KOPT-K1 (cell line): ENCODE results near the gene ABCA3.
"Not testable (repeated sequence)": the region's sequence is repeated elsewhere in the genome, so short reads cannot be mapped to it uniquely, and the experiment has no call there.

Experiments
- H3K27ac ChIP-seq: fragments of 200-600 bp; sonication (generic); 2 replicates; pipeline ENCODE4 v1.5.1; 2016; ENCODE audit warnings: antibody characterized with exemption, mild to moderate bottlenecking, low read depth, low read length; ENCODE audit not compliant: poor library complexity, severe bottlenecking
- H3K36me3 ChIP-seq: fragments of 200-600 bp; sonication (generic); 2 replicates; pipeline ENCODE4 v1.5.1; 2017; ENCODE audit warnings: antibody characterized with exemption, mild to moderate bottlenecking, low read length, moderate library complexity; ENCODE audit not compliant: insufficient read depth
- H3K9me3 ChIP-seq: fragments of 200-600 bp; sonication (generic); 2 replicates; pipeline ENCODE4 v1.5.1; 2017; ENCODE audit warnings: antibody characterized with exemption, low read length, mild to moderate bottlenecking; ENCODE audit not compliant: insufficient read depth, poor library complexity, severe bottlenecking

The ABCA3 gene

DNA sequence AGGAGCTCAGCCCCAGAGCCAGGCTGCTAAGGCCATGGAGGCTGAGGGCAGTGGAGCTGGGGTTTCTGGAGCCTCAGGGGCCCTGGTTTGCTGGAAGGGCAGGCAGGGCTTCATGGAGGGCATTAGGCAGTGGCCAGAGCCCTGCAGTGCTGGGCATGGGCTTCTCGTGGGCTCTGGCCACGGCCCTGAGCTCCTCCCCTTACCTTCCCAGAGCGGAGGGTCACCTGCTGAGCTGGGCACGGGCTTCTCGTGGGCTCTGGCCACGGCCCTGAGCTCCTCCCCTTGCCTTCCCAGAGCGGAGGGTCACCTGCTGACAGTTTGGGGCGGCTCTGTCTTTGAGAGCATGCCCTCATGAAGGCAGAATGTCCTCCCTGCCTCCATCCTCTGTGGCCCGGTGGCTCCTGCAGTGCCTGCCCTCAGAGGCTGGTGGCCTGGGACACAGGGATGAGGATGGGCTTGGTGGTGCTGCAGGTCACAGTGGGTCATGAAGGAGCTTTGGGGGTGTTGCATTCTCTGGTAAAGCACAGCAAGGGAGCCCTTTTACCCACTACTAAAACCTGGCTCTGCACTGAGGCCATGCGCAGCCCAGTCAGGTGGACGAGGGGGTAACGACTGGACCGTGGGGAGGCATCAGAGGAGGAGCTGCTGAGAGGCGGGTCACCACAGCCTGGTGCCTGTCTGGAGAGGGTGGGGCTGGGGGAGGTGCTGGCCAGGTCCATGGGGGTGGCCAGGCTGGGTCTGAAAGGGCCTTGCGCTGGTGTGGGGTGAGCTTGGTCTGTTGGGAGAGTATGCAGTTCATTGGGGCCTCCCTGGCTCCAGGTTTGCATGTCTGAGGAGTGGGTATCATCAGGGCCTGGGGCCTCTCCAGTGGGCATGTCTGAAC, 69.7 kb downstream of the ABCA3 start:
- Histone ChIP-seq H3K9me3 (no peaks in the 10 kb centered on the region), H3K36me3 (peaks cover 3% of the 10 kb centered on the region), H3K27ac (no peak overlapping the region)

GRCh38 chr16:2270070-2270462, 70.5 kb downstream of the ABCA3 start:
- Histone ChIP-seq H3K27ac (no peak overlapping the region), H3K9me3 (no peaks in the 10 kb centered on the region), H3K36me3 (peaks cover 11% of the 10 kb centered on the region)

DNA sequence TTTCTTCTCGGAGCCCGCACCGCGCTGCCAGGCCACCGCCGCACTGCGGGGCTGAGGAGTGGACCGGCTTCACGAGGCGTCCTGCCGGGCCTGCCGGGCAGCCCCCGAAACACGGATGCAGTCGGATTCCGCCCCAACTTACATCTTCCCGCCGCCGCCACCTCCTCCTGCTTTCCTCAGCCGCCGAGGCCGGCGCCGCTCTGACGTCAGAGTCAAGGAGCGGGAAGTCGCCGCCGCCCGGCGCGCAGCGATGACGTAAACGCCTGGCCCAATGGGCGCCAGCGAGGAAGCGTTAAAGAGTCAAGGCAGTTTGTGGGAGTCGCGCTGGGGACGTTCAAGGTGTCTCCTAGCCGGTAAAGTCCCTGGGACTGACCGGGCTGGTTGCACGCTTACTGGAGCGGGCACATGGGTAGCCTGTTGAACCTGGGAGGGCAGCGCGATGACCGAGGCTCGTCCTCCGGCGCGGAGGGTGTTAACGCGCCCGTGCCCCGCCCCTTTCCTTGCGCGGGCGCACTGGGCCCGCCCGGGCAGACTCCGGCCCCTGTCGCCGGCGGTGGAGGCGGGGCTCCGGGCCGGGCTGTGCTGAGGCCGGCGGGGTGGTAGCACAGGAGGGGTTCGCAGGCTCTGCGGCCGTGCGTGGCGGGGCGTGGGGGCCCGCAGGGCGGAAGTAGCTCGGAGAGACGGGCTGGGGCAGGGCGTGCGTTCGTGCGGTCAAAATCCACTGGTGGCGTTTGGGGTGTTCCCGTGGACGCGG, 72.4 kb downstream of the ABCA3 start, which contains the start of gene RNPS1:
RNPS1 (minus strand) TSS at position 214 of the 754 bp plus-strand sequence. CDS start 3,483 bp downstream, outside the sequence.
- peaks cover 30% of the 10 kb centered on the region for H3K36me3 ChIP-seq
- peak within 1 kb of the TSS; percentile 89 for H3K27ac ChIP-seq
- H3K9me3 ChIP-seq, result no peaks in the 10 kb centered on the region

GRCh38 chr16:2267505-2267912, 73.0 kb downstream of the ABCA3 start:
- H3K9me3 ChIP-seq, result not testable (repeated sequence)
- H3K27ac ChIP-seq, result peak overlapping the region; percentile 89
- peaks cover 36% of the 10 kb centered on the region for H3K36me3 ChIP-seq

DNA sequence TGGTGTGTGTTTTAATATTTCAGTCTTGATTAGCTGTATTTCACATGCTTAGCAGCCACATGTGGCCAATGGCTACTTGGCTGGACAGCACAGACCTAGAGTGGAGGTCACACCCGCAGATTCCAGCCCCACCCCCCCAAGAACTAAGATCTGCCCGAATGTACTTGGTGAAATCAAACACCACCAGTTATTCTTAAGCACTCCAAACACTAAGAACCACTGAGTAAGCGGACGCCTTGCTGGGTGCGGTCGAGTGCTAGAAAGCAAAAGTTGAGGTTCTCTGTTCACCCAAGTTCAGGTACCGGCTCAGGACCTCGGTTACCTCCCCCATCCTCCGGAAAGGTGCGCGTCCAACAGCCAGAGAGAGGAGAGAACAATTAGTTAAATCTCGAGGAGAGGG, 73.6 kb downstream of the ABCA3 start:
- Histone ChIP-seq H3K36me3 (peaks cover 43% of the 10 kb centered on the region), H3K27ac (peak overlapping the region; percentile 89)
- H3K9me3 ChIP-seq, result not testable (repeated sequence)

DNA sequence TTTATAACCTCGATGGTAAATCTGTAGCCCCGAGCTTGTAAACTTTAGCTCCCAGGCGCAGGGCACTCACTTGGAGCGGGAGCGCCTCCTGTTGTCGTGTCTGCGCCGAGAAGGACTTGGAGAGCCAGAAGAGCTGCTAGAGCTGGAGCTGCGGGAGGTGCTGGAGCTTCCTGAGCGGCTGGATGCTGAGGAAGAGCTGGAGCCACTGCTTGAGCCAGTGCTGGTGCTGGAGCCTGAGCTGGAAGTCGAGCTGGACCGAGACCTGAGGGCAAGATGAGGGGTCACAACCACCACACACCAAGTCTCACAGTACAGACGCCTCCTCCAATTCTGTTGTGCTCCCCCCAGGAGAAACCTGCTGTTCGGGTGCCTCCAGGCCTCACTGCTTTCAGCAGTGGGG, 77.5 kb downstream of the ABCA3 start:
- not testable (repeated sequence) for H3K27ac ChIP-seq, H3K9me3 ChIP-seq
- peaks cover 81% of the 10 kb centered on the region for H3K36me3 ChIP-seq

DNA sequence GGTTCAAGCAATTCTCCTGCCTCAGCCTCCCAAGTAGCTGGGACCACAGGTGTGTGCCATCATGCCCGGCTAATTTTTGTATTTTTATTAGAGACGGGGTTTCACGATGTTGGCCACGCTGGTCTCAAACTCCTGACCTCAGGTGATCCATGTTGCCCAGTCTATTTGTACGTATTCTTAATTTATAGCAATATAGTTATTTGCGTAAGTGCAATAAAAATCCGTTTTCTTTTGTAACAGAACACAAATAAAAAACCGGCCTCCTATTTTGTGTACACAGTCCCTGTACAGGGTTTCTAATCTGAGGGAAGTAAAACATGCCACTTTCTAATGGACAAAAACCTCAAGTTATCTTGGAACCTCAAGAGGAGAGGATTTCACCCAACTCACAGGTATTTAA, 80.3 kb downstream of the ABCA3 start:
- peaks cover 100% of the 10 kb centered on the region for H3K36me3 ChIP-seq
- H3K9me3 ChIP-seq, result no peaks in the 10 kb centered on the region
- no peak overlapping the region for H3K27ac ChIP-seq

- not testable (repeated sequence) for H3K27ac ChIP-seq, H3K9me3 ChIP-seq
- peaks cover 100% of the 10 kb centered on the region for H3K36me3 ChIP-seq
Observed at GRCh38 chr16:2258530-2258929, 82.0 kb downstream of the ABCA3 start.

- Histone ChIP-seq H3K27ac (no peak overlapping the region), H3K36me3 (peaks cover 100% of the 10 kb centered on the region), H3K9me3 (no peaks in the 10 kb centered on the region)
Observed at GRCh38 chr16:2257726-2258125, 82.8 kb downstream of the ABCA3 start.

- peaks cover 100% of the 10 kb centered on the region for H3K36me3 ChIP-seq
- H3K9me3 ChIP-seq, result no peaks in the 10 kb centered on the region
- H3K27ac ChIP-seq, result no peak overlapping the region
Observed at GRCh38 chr16:2256531-2257140, 83.9 kb downstream of the ABCA3 start.

- no peak overlapping the region for H3K27ac ChIP-seq
- peaks cover 99% of the 10 kb centered on the region for H3K36me3 ChIP-seq
- no peaks in the 10 kb centered on the region for H3K9me3 ChIP-seq
Observed at GRCh38 chr16:2253293-2253692, 87.2 kb downstream of the ABCA3 start.

GRCh38 chr16:2252806-2253148, 87.8 kb downstream of the ABCA3 start:
- Histone ChIP-seq H3K36me3 (peaks cover 99% of the 10 kb centered on the region), H3K27ac (no peak overlapping the region), H3K9me3 (no peaks in the 10 kb centered on the region)

DNA sequence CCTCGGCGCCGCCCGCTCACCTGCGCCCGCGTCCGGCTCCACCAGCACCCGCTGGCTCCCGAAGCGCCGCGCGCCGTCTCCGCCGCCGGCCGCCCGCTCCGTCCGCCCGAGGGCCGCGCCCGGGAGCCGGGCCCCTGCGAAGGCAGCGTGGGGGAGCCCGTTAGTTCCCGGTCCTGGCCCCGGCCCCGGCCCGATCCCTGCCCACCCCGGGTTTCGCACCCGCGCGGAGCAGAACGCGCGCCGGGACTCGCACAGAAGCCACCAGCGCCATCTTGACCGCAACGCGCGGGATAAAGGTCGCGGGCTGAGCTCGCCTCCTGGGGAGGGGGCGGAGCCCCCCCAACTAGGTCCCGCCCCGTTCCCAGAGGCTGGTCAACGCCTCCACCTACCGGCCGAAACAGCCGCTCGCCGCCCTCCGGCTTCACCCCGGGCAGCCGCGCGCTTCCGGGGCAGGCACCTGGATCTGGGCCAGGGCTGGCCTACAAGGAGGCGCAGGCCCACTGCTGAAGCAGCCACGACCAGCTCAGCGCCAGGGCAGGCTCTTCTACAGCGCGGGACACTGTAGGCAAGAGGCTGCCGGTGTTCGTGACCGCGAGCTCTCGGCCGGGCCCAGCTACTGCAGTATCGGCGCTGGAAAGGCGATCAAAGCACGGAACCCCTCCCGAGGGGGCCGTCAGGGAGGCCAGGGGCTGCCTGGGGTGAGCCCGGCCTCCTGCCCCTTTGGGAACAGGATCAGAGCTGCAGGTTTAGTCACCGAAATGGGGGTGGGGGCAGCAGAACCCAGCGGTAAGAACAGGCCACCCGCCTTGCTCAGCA, 89.0 kb downstream of the ABCA3 start, which contains the start of gene ECI1:
ECI1 (minus strand) TSS at position 292 of the 816 bp plus-strand sequence; CDS start at position 271, 21 bp downstream.
- no peak within 1 kb of the TSS for H3K27ac ChIP-seq
- no peaks in the 10 kb centered on the region for H3K9me3 ChIP-seq
- H3K36me3 ChIP-seq, result peaks cover 99% of the 10 kb centered on the region

DNA sequence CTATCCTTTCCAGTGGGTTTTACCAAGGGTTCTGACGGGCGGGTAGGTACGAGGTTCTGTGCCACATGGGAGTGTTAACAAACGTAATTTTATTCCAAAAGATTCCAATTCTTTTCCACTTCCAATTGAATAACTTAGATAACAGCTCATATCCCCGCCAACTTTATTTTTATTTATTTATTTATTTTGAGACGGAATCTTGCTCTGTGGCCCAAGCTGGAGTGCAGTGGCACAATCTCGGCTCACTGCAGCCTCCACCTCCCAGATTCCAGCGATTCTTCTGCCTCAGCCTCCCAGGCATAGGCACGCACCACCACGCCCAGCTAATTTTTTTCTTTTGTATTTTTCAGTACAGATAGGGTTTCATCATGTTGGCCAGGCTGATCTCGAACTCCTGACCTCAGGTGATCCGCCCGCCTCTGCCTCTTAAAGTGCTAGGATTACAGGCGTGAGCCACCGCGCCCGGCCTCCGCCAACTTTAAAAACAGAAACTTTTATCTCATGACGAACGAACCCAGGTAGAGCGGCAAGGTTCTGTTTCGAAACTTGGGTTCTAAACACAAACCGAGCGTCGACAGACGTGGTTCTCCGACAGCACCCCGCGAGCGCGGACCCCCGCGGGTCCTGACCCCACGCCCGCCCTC, 89.8 kb downstream of the ABCA3 start:
- no peaks in the 10 kb centered on the region for H3K9me3 ChIP-seq
- H3K36me3 ChIP-seq, result peaks cover 99% of the 10 kb centered on the region
- no peak overlapping the region for H3K27ac ChIP-seq
